ENCODE measurements around the gene HDAC2. TPM values are rescaled to one million over a fixed set of nuclear protein-coding genes. Genes with fewer than 3 reads are reported as not detected.
"Not testable (repeated sequence)": the region's sequence is repeated elsewhere in the genome, so short reads cannot be mapped to it uniquely, and the experiment has no call there.

The HDAC2 gene
- total RNA-seq, 1 donor from 2014 or later, result 185 TPM

DNA sequence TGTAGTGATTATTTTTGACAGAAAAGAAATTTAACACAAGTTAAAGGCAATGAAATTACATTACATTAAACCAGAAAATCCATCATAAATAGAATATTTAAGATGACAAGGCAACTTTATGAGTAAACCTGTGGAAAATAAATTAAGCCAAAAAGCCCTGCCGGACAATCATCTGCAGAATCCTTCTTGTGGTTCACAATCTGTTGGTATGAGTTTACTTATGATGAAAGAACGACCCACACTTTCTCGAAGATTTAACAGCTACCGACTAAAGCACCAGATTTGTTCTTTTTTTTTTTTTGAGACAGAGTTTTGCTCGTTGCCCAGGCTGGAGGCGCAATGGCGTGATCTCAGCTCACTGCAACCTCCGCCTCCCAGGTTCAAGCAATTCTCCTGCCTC, 21.4 kb downstream of the HDAC2 start:
- TF ChIP-seq, protein P1, sequence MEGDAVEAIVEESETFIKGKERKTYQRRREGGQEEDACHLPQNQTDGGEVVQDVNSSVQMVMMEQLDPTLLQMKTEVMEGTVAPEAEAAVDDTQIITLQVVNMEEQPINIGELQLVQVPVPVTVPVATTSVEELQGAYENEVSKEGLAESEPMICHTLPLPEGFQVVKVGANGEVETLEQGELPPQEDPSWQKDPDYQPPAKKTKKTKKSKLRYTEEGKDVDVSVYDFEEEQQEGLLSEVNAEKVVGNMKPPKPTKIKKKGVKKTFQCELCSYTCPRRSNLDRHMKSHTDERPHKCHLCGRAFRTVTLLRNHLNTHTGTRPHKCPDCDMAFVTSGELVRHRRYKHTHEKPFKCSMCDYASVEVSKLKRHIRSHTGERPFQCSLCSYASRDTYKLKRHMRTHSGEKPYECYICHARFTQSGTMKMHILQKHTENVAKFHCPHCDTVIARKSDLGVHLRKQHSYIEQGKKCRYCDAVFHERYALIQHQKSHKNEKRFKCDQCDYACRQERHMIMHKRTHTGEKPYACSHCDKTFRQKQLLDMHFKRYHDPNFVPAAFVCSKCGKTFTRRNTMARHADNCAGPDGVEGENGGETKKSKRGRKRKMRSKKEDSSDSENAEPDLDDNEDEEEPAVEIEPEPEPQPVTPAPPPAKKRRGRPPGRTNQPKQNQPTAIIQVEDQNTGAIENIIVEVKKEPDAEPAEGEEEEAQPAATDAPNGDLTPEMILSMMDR (IDR thresholded peaks at IDR 0.05; ENCODE audit: unreplicated experiment), result no peak
- Mint-ChIP-seq H3K27me3 (ENCODE audit: unreplicated experiment) (no peaks in the 10 kb centered on the region), H3K4me1 (ENCODE audit: unreplicated experiment) (no peaks in the 10 kb centered on the region), H3K4me3 (ENCODE audit: unreplicated experiment) (no peak overlapping the region), H3K9me3 (ENCODE audit: unreplicated experiment) (no peaks in the 10 kb centered on the region), H3K27ac (ENCODE audit: unreplicated experiment) (no peak overlapping the region), H3K36me3 (ENCODE audit: low read depth, unreplicated experiment) (no peaks in the 10 kb centered on the region)
- DNase-seq (ENCODE audit: low spot score), result no peak

DNA sequence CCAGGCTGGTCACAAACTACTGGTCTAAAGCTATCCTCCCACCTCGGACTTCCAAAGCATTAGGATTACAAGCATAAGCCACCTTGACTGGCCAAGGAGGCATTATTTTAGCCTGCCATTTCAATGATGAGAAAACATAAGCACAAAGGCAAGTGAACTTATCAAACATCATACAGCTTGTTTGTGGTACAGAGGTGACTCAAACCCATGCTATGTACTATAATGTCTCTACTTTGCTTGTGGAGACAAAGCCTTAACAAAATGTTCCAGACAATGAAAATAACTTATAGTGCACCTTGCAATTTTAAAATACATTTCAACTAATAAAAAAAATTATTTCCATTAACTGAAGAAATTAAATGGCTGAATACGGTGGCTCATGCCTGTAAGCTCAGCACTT, 26.2 kb downstream of the HDAC2 start:
- Mint-ChIP-seq H3K27ac (ENCODE audit: unreplicated experiment) (peak overlapping the region; percentile 62), H3K9me3 (ENCODE audit: unreplicated experiment) (no peaks in the 10 kb centered on the region), H3K4me1 (ENCODE audit: unreplicated experiment) (no peaks in the 10 kb centered on the region), H3K36me3 (ENCODE audit: low read depth, unreplicated experiment) (peaks cover 7% of the 10 kb centered on the region), H3K27me3 (ENCODE audit: unreplicated experiment) (no peaks in the 10 kb centered on the region), H3K4me3 (ENCODE audit: unreplicated experiment) (no peak overlapping the region)
- TF ChIP-seq, protein P1 (IDR thresholded peaks at IDR 0.05; ENCODE audit: unreplicated experiment), result no peak
- no peak for DNase-seq (ENCODE audit: low spot score)

DNA sequence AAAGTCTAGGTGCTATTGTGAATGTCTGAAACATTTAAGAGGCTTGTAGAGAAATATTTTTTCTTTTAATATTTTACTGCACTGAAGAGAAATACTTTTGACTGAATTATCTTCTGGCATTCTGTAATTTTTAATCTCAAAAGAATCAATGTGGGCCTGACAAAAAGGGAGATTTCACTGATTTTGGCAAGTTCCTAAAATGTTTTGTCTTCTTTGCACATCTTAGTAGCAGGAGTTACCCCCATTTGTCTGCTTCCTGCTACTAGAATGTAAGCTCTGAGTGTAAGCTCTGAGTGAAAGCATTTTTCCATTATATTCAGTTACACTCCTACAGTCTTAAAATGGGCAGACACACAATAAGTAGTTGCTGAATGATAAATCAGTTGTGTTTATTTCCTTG, 31.1 kb downstream of the HDAC2 start:
- Mint-ChIP-seq H3K4me1 (ENCODE audit: unreplicated experiment) (no peaks in the 10 kb centered on the region), H3K9me3 (ENCODE audit: unreplicated experiment) (no peaks in the 10 kb centered on the region), H3K4me3 (ENCODE audit: unreplicated experiment) (no peak overlapping the region), H3K36me3 (ENCODE audit: low read depth, unreplicated experiment) (peaks cover 14% of the 10 kb centered on the region), H3K27ac (ENCODE audit: unreplicated experiment) (no peak overlapping the region), H3K27me3 (ENCODE audit: unreplicated experiment) (peaks cover 3% of the 10 kb centered on the region)
- TF ChIP-seq, protein P1 (IDR thresholded peaks at IDR 0.05; ENCODE audit: unreplicated experiment), result no peak
- no peak for DNase-seq (ENCODE audit: low spot score)

DNA sequence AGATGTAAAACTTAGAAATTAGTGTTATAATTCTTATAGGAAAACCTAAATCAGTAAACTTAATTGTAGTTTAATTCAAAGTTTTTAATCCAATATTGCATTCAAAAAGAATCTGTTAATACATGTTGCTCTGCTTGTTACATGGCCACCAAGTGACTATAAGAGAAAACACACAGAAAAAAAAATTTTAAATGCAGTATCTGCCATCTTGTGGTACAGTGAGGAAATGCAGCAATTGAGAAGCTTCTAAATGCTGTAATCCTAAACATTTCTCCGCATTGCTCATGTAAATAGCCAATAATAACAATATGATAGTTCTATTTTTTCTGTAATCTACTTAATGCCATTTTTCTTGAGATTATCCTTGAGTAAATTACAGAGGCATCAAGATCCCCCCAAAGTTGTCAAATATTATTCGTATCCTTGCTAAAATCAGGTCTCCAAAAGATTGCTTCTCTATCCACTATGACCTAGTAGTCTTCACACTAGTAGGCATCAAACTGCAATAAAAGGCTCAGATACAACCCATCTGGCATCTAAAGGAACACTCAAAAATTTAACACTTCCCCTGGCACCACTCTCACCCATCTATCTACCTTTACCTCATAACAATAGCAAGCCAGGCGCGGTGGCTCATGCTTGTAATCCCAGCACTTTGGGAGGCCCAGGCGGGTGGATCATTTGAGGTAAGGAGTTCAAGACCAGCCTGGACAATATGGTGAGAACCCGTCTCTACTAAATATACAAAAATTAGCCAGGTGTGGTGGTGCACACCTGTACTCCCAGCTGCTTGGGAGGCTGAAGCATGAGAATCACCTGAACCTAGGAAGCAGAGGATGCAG, 34.6 kb downstream of the HDAC2 start:
- Mint-ChIP-seq H3K4me1 (ENCODE audit: unreplicated experiment) (no peaks in the 10 kb centered on the region), H3K27ac (ENCODE audit: unreplicated experiment) (peak overlapping the region; percentile 33), H3K9me3 (ENCODE audit: unreplicated experiment) (no peaks in the 10 kb centered on the region), H3K4me3 (ENCODE audit: unreplicated experiment) (no peak overlapping the region), H3K27me3 (ENCODE audit: unreplicated experiment) (peaks cover 3% of the 10 kb centered on the region), H3K36me3 (ENCODE audit: low read depth, unreplicated experiment) (peaks cover 28% of the 10 kb centered on the region)
- TF ChIP-seq, protein P1 (IDR thresholded peaks at IDR 0.05; ENCODE audit: unreplicated experiment), result peak; percentile 92
- peak; percentile 41 for DNase-seq (ENCODE audit: low spot score)

DNA sequence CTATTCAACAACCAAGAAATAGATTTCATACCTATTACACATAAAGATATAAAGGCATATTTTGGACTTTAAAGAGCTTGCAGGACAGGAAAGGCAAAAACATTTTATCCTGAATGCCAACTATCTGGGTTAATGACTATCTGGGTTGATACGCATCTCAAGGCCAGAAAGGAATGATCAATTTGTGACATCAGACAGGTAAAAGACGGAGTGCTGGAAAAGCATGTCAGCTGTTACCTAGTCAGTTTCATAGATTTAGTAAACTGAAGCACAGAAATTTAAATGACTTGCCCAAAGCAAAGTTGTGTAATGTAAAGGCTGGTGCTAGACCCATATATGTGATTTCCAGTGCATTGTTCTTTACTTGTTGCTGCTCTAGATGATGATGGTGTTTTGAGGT, 36.8 kb downstream of the HDAC2 start:
- peaks cover 45% of the 10 kb centered on the region for H3K36me3 Mint-ChIP-seq (ENCODE audit: low read depth, unreplicated experiment)
- no peak for DNase-seq (ENCODE audit: low spot score)
- TF ChIP-seq, protein P1 (IDR thresholded peaks at IDR 0.05; ENCODE audit: unreplicated experiment), result no peak
- no peaks in the 10 kb centered on the region for H3K4me1 Mint-ChIP-seq (ENCODE audit: unreplicated experiment)
- H3K9me3 Mint-ChIP-seq (ENCODE audit: unreplicated experiment), result peaks cover 13% of the 10 kb centered on the region
- H3K27me3 Mint-ChIP-seq (ENCODE audit: unreplicated experiment), result peaks cover 3% of the 10 kb centered on the region
- H3K4me3 Mint-ChIP-seq (ENCODE audit: unreplicated experiment), result no peak overlapping the region
- no peak overlapping the region for H3K27ac Mint-ChIP-seq (ENCODE audit: unreplicated experiment)

DNA sequence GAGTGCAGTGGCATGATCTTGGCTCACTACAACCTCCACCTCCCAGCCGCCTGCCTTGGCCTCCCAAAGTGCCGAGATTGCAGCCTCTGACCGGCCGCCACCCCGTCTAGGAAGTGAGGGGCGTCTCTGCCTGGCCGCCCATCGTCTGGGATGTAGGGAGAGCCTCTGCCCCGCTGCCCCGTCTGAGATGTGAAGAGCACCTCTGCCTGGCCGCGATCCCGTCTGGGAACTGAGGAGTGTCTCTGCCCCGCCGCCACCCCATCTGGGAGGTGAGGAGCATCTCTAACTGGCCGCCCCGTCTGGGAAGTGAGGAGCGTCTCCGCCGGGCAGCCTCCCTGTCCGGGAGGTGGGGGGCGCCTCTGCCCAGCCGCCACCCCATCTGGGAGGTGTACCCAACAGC, 39.0 kb downstream of the HDAC2 start:
- H3K27ac Mint-ChIP-seq (ENCODE audit: unreplicated experiment); H3K4me3 Mint-ChIP-seq (ENCODE audit: unreplicated experiment); DNase-seq (ENCODE audit: low spot score); H3K4me1 Mint-ChIP-seq (ENCODE audit: unreplicated experiment); H3K27me3 Mint-ChIP-seq (ENCODE audit: unreplicated experiment): not testable (repeated sequence)
- H3K36me3 Mint-ChIP-seq (ENCODE audit: low read depth, unreplicated experiment), result peaks cover 42% of the 10 kb centered on the region
- H3K9me3 Mint-ChIP-seq (ENCODE audit: unreplicated experiment), result peaks cover 13% of the 10 kb centered on the region
